Common myeloid progenitor, CD34-positive (primary cell): ENCODE results near the gene RBM4B.

Experiments
- CTCF ChIA-PET: fragments of 350-600 bp; sonication (Branson Sonifier 250); formaldehyde crosslinking; loops from one replicate; lab custom pipeline; 2021; ENCODE audit warnings: antibody characterized with exemption; lab: Charles Lee
- POLR2A ChIA-PET: fragments of 350-600 bp; sonication (Branson Sonifier 250); formaldehyde crosslinking; loops from one replicate; lab custom pipeline; 2021; ENCODE audit warnings: antibody characterized with exemption; lab: Charles Lee
- DNase-seq, 3 donors: peaks; one replicate each; pipeline versions ENCODE4 v3.0.0 to v3.0.0-alpha.2; 2013
- H3K27ac ChIP-seq, 2 experiments: 1 replicate in 1 of 2; 2 replicates in 1 of 2; pipeline ENCODE4 v1.7.0; 2013; ENCODE audit warnings: inconsistent platforms in 2 of 2, low read length in 2 of 2, mild to moderate bottlenecking in 2 of 2, low read depth in 1 of 2, moderate library complexity in 1 of 2; ENCODE audit not compliant: severe bottlenecking in 2 of 2, insufficient read depth in 1 of 2, poor library complexity in 1 of 2
- H3K27me3 ChIP-seq, 5 experiments: replicated peaks in 2 of 5; 1 replicate in 3 of 5; 2 replicates in 2 of 5; pipeline versions ENCODE4 v1.6.1 to v1.7.0; 2013; ENCODE audit warnings: low read length in 4 of 5, mild to moderate bottlenecking in 2 of 5, moderate library complexity in 2 of 5, inconsistent platforms in 1 of 5; ENCODE audit not compliant: insufficient read depth in 5 of 5, control insufficient read depth in 4 of 5
- H3K36me3 ChIP-seq, 4 experiments: 1 replicate in 2 of 4; 2 replicates in 2 of 4; pipeline versions ENCODE4 v1.6.1 to v1.7.0; 2013; ENCODE audit warnings: low read length in 3 of 4, control low read depth in 1 of 4, mild to moderate bottlenecking in 1 of 4; ENCODE audit not compliant: control insufficient read depth in 4 of 4, insufficient read depth in 4 of 4
- H3K4me1 ChIP-seq, 4 experiments: 1 replicate in 3 of 4; 2 replicates in 1 of 4; pipeline versions ENCODE4 v1.6.1 to v1.7.1; 2013; ENCODE audit warnings: low read length in 3 of 4, mild to moderate bottlenecking in 3 of 4, control low read depth in 1 of 4, inconsistent platforms in 1 of 4, moderate library complexity in 1 of 4; ENCODE audit not compliant: control insufficient read depth in 4 of 4, insufficient read depth in 4 of 4; ENCODE audit errors: control extremely low read depth in 1 of 4
- H3K4me3 ChIP-seq, 7 experiments: 1 replicate in 4 of 7; 2 replicates in 3 of 7; pipeline versions ENCODE4 v1.5.1 to v1.7.0; 2013; ENCODE audit warnings: mild to moderate bottlenecking in 7 of 7, low read length in 6 of 7, moderate library complexity in 6 of 7, inconsistent platforms in 2 of 7, low read depth in 2 of 7, control low read depth in 1 of 7; ENCODE audit not compliant: insufficient read depth in 4 of 7, control insufficient read depth in 1 of 7; ENCODE audit errors: extremely low read depth in 1 of 7
- H3K9me3 ChIP-seq, 5 experiments: 1 replicate in 4 of 5; 2 replicates in 1 of 5; pipeline versions ENCODE4 v1.6.1 to v1.7.1; 2013; ENCODE audit warnings: low read length in 4 of 5, mild to moderate bottlenecking in 2 of 5, inconsistent platforms in 1 of 5, low read depth in 1 of 5, moderate library complexity in 1 of 5; ENCODE audit not compliant: control insufficient read depth in 4 of 5, insufficient read depth in 2 of 5; ENCODE audit errors: control extremely low read depth in 1 of 5
- WGBS: methylation state at CpG from one replicate; pipeline ENCODE4 v1.1.5; 2013; ENCODE audit not compliant: insufficient coverage; 5-methylcytosine and 5-hydroxymethylcytosine counted together

Gene RBM4B

GRCh38 chr11:66692871-66693331 lies 15.2 kb upstream of the RBM4B start:
- H3K27me3 ChIP-seq = no peaks in the 10 kb centered on the region
- H3K4me1 ChIP-seq = peaks cover 0 to 4% (median 2%) of the 10 kb centered on the region in 4 experiments
- 94% methylated on average over 15 of the region's 20 CpGs for WGBS
- no peaks in the 10 kb centered on the region for H3K36me3 ChIP-seq
- H3K9me3 ChIP-seq = no peaks in the 10 kb centered on the region
- H3K27ac ChIP-seq = no peak overlapping the region
- ChIA-PET POLR2A (interaction anchor here (0.5 kb wide), 1 partner anchor 34 kb away, joined by 3 read pairs; no protein-coding TSS in a partner anchor), CTCF (interaction anchor here (1.0 to 15.6 kb wide), 8 partner anchors 9 to 283 kb away, joined by 3 to 152 read pairs (median 4); no protein-coding TSS in a partner anchor)
- no peak for DNase-seq
- H3K4me3 ChIP-seq = no peak overlapping the region

GRCh38 chr11:66692446-66692845 lies 14.8 kb upstream of the RBM4B start:
- CTCF ChIA-PET = interaction anchor here (1.0 to 15.6 kb wide), 6 partner anchors 8 to 191 kb away, joined by 3 to 152 read pairs (median 4); no protein-coding TSS in a partner anchor
- POLR2A ChIA-PET = interaction anchor here (0.5 kb wide), 1 partner anchor 34 kb away, joined by 3 read pairs; no protein-coding TSS in a partner anchor
- 97% methylated on average over 18 of the region's 18 CpGs for WGBS

GRCh38 chr11:66691311-66691980 lies 13.8 kb upstream of the RBM4B start:
- POLR2A ChIA-PET = no interaction called here
- H3K27me3 ChIP-seq = no peaks in the 10 kb centered on the region

More at GRCh38 chr11:66692446-66692845, 14.8 kb upstream of the RBM4B start:
- Histone ChIP-seq H3K4me1 (peaks cover 0 to 4% (median 2%) of the 10 kb centered on the region in 4 experiments), H3K4me3 (no peak overlapping the region), H3K36me3 (no peaks in the 10 kb centered on the region), H3K27me3 (no peaks in the 10 kb centered on the region), H3K9me3 (no peaks in the 10 kb centered on the region), H3K27ac (no peak overlapping the region)
- no peak for DNase-seq

GRCh38 chr11:66689661-66690590 lies 12.2 kb upstream of the RBM4B start:
- H3K9me3 ChIP-seq = no peaks in the 10 kb centered on the region
- CTCF ChIA-PET = interaction anchor here (15.6 kb wide), 1 partner anchor 147 kb away, joined by 152 read pairs; no protein-coding TSS in a partner anchor
- WGBS = 95% methylated on average over 23 of the region's 32 CpGs
- no peaks in the 10 kb centered on the region for H3K27me3 ChIP-seq
- no peak overlapping the region for H3K4me3 ChIP-seq
- H3K36me3 ChIP-seq = no peaks in the 10 kb centered on the region
- H3K4me1 ChIP-seq = peaks cover 0 to 3% (median 2%) of the 10 kb centered on the region in 4 experiments
- POLR2A ChIA-PET = no interaction called here
- no peak overlapping the region for H3K27ac ChIP-seq
- DNase-seq = no peak

More at GRCh38 chr11:66691311-66691980, 13.8 kb upstream of the RBM4B start:
- H3K9me3 ChIP-seq = no peaks in the 10 kb centered on the region
- no peak overlapping the region for H3K27ac ChIP-seq
- 95% methylated on average over 30 of the region's 38 CpGs for WGBS
- peaks cover 0 to 4% (median 2%) of the 10 kb centered on the region in 4 experiments for H3K4me1 ChIP-seq
- H3K4me3 ChIP-seq = no peak overlapping the region
- no peak for DNase-seq
- H3K36me3 ChIP-seq = no peaks in the 10 kb centered on the region
- CTCF ChIA-PET = interaction anchor here (0.7 to 15.6 kb wide), 3 partner anchors 10 to 298 kb away, joined by 3 to 152 read pairs (median 5); no protein-coding TSS in a partner anchor

- Histone ChIP-seq H3K9me3 (no peaks in the 10 kb centered on the region), H3K4me3 (no peak overlapping the region), H3K27me3 (no peaks in the 10 kb centered on the region), H3K36me3 (no peaks in the 10 kb centered on the region), H3K27ac (no peak overlapping the region), H3K4me1 (no peaks in the 10 kb centered on the region)
- ChIA-PET POLR2A (no interaction called here), CTCF (interaction anchor here (0.8 to 15.6 kb wide), 4 partner anchors 8 to 148 kb away, joined by 3 to 152 read pairs (median 6); partner anchors contain the start of gene RBM4B)
- no peak for DNase-seq
- WGBS = 88% methylated on average over 17 of the region's 28 CpGs
These were observed 11.2 kb upstream of the RBM4B start for GRCh38 chr11:66688561-66689534.

- ChIA-PET CTCF (interaction anchor here (1.5 to 15.6 kb wide), 3 partner anchors 10 to 149 kb away, joined by 4 to 152 read pairs (median 9); partner anchors contain the start of gene RBM4B), POLR2A (no interaction called here)
- Histone ChIP-seq H3K36me3 (no peaks in the 10 kb centered on the region), H3K4me1 (no peaks in the 10 kb centered on the region), H3K27ac (no peak overlapping the region), H3K4me3 (no peak overlapping the region), H3K9me3 (no peaks in the 10 kb centered on the region), H3K27me3 (no peaks in the 10 kb centered on the region)
- WGBS = 97% methylated on average over 6 of the region's 13 CpGs
- DNase-seq = no peak
These were observed 10.2 kb upstream of the RBM4B start for GRCh38 chr11:66687831-66688281.
